Mesothelial cell of epicardium (in vitro differentiated cells): ENCODE results near the gene CCDC91. TPM values are rescaled to one million over a fixed set of nuclear protein-coding genes. Genes with fewer than 3 reads are reported as not detected.
"Not testable (repeated sequence)": the region's sequence is repeated elsewhere in the genome, so short reads cannot be mapped to it uniquely, and the experiment has no call there.

Source experiments
- DNase-seq, 2 experiments: peaks; one replicate each; pipeline ENCODE4 v3.0.0; 2021; ENCODE audit warnings: low spot score in 2 of 2; ENCODE audit not compliant: unreplicated experiment in 2 of 2
- H3K27ac Mint-ChIP-seq: 2 replicates; pipeline ENCODE4 v1.8.0; 2021; ENCODE audit warnings: mixed read lengths
- H3K27me3 Mint-ChIP-seq: 2 replicates; pipeline ENCODE4 v1.8.0; 2021; ENCODE audit warnings: low read depth, mixed read lengths
- H3K36me3 Mint-ChIP-seq: 2 replicates; pipeline ENCODE4 v1.8.0; 2021; ENCODE audit warnings: mixed read lengths
- H3K4me1 Mint-ChIP-seq: 2 replicates; pipeline ENCODE4 v1.8.0; 2021; ENCODE audit warnings: mixed read lengths
- H3K4me3 Mint-ChIP-seq: 2 replicates; pipeline ENCODE4 v1.8.0; 2021; ENCODE audit warnings: mild to moderate bottlenecking, moderate library complexity, mixed read lengths
- H3K9me3 Mint-ChIP-seq: 2 replicates; pipeline ENCODE4 v1.8.0; 2021; ENCODE audit warnings: mixed read lengths
- total RNA-seq: library from RNA; stranded (reverse); gene quantifications from 3 replicates; pipeline ENCODE4 v1.2.1, GENCODE V29; 2021
- TF ChIP-seq, protein P1 (sequence below): fragments of 200-600 bp; sonication (generic); IDR thresholded peaks from one replicate; pipeline ENCODE4 v1.5.0; 2021; ENCODE audit warnings: antibody characterized with exemption; ENCODE audit not compliant: unreplicated experiment

Gene CCDC91
- total RNA-seq, 1 donor from 2014 or later, result 30.7 TPM

GRCh38 chr12:28253161-28253641 lies 62.9 kb downstream of the CCDC91 start:
- no peaks in the 10 kb centered on the region for H3K27me3 Mint-ChIP-seq
- H3K27ac Mint-ChIP-seq, result no peak overlapping the region
- peaks cover 2% of the 10 kb centered on the region for H3K36me3 Mint-ChIP-seq
- peaks cover 17% of the 10 kb centered on the region for H3K9me3 Mint-ChIP-seq
- TF ChIP-seq, protein P1, sequence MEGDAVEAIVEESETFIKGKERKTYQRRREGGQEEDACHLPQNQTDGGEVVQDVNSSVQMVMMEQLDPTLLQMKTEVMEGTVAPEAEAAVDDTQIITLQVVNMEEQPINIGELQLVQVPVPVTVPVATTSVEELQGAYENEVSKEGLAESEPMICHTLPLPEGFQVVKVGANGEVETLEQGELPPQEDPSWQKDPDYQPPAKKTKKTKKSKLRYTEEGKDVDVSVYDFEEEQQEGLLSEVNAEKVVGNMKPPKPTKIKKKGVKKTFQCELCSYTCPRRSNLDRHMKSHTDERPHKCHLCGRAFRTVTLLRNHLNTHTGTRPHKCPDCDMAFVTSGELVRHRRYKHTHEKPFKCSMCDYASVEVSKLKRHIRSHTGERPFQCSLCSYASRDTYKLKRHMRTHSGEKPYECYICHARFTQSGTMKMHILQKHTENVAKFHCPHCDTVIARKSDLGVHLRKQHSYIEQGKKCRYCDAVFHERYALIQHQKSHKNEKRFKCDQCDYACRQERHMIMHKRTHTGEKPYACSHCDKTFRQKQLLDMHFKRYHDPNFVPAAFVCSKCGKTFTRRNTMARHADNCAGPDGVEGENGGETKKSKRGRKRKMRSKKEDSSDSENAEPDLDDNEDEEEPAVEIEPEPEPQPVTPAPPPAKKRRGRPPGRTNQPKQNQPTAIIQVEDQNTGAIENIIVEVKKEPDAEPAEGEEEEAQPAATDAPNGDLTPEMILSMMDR, result no peak
- peaks cover 26% of the 10 kb centered on the region for H3K4me1 Mint-ChIP-seq
- no peak overlapping the region for H3K4me3 Mint-ChIP-seq
- DNase-seq, result no peak

DNA sequence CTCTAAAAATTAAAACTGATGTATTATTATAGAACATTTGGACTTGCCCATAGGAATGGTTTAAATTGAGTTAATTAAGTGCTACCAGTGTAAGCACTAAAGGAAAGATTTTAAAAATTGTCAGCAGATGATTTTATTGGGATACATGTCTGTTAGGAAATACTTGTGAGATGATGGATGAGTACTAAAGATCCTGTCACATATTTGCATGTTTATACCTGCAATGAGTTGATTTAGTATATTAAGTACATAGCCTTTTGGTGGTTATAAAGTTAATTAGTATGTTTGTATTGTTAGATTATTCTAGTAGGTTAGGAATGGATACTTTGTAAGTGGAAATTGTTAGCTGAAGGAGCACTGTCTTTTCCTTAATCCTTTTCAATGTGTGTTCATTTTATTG lies 67.2 kb downstream of the CCDC91 start:
- TF ChIP-seq, protein P1, result no peak
- DNase-seq, result no peak
- H3K9me3 Mint-ChIP-seq, result peaks cover 10% of the 10 kb centered on the region
- no peaks in the 10 kb centered on the region for H3K27me3 Mint-ChIP-seq
- peaks cover 13% of the 10 kb centered on the region for H3K4me1 Mint-ChIP-seq
- peaks cover 10% of the 10 kb centered on the region for H3K36me3 Mint-ChIP-seq
- no peak overlapping the region for H3K4me3 Mint-ChIP-seq
- H3K27ac Mint-ChIP-seq, result no peak overlapping the region

DNA sequence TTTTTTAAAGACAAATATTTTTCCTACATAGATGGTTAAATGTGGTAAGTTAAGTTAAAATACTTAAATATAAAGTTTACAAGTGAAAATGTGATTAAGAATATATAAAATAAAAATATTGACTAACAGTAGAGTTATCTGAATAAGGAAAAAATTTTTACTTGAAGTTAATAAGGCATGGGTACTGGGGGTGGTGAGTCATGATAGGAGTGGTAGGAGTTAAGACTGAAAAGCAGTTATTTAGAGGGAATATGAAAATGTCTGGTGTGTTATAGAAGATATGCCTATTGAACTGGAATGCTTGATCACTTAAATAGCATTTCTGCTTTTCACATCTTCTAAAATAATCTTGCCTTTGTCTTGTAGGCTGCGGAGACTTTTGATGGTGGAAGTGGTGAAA lies 68.7 kb downstream of the CCDC91 start:
- H3K4me3 Mint-ChIP-seq, result no peak overlapping the region
- H3K36me3 Mint-ChIP-seq, result peaks cover 8% of the 10 kb centered on the region
- no peak for DNase-seq
- no peak overlapping the region for H3K27ac Mint-ChIP-seq
- H3K27me3 Mint-ChIP-seq, result no peaks in the 10 kb centered on the region
- no peaks in the 10 kb centered on the region for H3K9me3 Mint-ChIP-seq
- peaks cover 13% of the 10 kb centered on the region for H3K4me1 Mint-ChIP-seq
- TF ChIP-seq, protein P1, result no peak

- Mint-ChIP-seq H3K27ac (peak overlapping the region; percentile 47), H3K9me3 (peaks cover 15% of the 10 kb centered on the region), H3K4me3 (no peak overlapping the region), H3K27me3 (no peaks in the 10 kb centered on the region), H3K4me1 (peaks cover 8% of the 10 kb centered on the region), H3K36me3 (peaks cover 19% of the 10 kb centered on the region)
- no peak for DNase-seq
- TF ChIP-seq, protein P1, result no peak
Observed at GRCh38 chr12:28265435-28266042, 75.3 kb downstream of the CCDC91 start.

DNA sequence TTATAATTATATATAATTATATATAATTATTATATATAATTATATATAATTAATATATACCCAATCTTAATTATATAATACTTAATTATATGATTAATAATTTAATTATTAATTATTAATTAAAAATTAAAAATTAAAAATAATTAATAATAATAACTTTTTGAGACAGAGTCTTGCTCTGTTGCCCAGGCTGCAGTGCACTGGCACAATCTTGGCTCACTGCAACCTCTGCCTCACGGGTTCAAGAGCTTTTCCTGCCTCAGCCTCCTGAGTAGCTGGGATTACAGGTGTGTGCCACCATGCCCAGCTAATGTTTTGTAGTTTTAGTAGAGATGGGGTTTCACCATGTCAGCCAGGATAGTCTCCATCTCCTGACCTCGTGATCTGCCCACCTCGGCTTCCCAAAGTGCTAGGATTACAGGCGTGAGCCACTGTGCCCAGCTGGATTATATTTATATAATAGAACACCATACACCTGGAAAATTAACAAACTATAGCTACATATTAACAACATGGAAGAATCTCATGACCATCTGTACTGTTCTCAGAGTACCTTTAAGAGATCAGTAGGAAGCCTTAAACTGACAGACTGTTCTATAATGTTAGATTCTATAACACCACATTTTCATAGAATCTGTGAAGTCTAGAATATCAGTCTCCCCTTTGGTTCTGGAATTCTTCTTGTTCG lies 77.8 kb downstream of the CCDC91 start:
- not testable (repeated sequence) for H3K27me3 Mint-ChIP-seq, H3K27ac Mint-ChIP-seq

GRCh38 chr12:28268608-28269229 lies 78.5 kb downstream of the CCDC91 start:
- H3K4me1 Mint-ChIP-seq, result peaks cover 8% of the 10 kb centered on the region
- H3K4me3 Mint-ChIP-seq, result no peak overlapping the region
- H3K27me3 Mint-ChIP-seq, result no peaks in the 10 kb centered on the region
- TF ChIP-seq, protein P1, result no peak
- peaks cover 30% of the 10 kb centered on the region for H3K9me3 Mint-ChIP-seq
- DNase-seq, result no peak
- H3K36me3 Mint-ChIP-seq, result peaks cover 33% of the 10 kb centered on the region
- no peak overlapping the region for H3K27ac Mint-ChIP-seq

More for the DNA sequence above, 77.8 kb downstream of the CCDC91 start:
- H3K4me1 Mint-ChIP-seq, H3K4me3 Mint-ChIP-seq, DNase-seq: not testable (repeated sequence)
- Mint-ChIP-seq H3K9me3 (peaks cover 30% of the 10 kb centered on the region), H3K36me3 (peaks cover 33% of the 10 kb centered on the region)
